GM12892 (cell line): ENCODE data around the gene ADAMTSL1.
"Not testable (repeated sequence)": the region's sequence is repeated elsewhere in the genome, so short reads cannot be mapped to it uniquely, and the experiment has no call there.

ENCODE experiments used
- DNase-seq: peaks from one replicate; pipeline ENCODE4 v3.0.0; 2011; ENCODE audit not compliant: insufficient read length
- FAIRE-seq: peaks from 2 replicates; lab custom pipeline; 2011; peaks lifted over from hg19 to GRCh38; lab: Jason Lieb, UNC
- POLR2A ChIP-seq: IDR thresholded peaks from 2 replicates; pipeline ENCODE4 v1.6.1; 2011; ENCODE audit warnings: low read depth, low read length, control low read depth
- POLR2AphosphoS5 ChIP-seq: IDR thresholded peaks from 2 replicates; pipeline ENCODE4 v1.6.1; 2011; ENCODE audit warnings: low read depth, low read length, control low read depth
- TAF1 ChIP-seq: IDR thresholded peaks from 2 replicates; pipeline ENCODE4 v1.6.1; 2011; ENCODE audit warnings: low read depth, mild to moderate bottlenecking, control low read depth, low read length, borderline replicate concordance

Gene ADAMTSL1

DNA sequence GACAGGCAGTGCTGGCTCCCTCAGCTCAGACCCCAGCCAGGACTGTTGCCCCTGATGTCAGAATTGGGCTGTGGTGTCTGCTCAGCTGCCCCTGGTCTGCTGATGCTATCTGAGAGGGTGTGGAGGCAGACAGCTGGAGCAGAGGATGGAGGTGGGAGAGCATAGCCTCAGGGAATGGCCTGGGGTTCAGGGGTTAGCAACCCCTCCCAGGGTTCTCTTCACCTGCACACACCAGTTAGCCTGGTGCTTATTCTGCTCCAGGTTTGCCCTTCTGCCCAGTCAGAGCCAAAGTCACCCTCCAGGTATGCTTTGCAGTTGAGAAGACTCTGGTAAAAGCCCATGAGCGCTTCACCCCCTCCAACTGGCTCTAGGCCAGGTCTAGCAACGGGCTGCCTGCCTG, 449.2 kb downstream of the ADAMTSL1 start:
- no peak for DNase-seq
- TF ChIP-seq POLR2A, result no peak
- no peak for TF ChIP-seq TAF1
- no peak for TF ChIP-seq POLR2AphosphoS5
- FAIRE-seq, result no peak

DNA sequence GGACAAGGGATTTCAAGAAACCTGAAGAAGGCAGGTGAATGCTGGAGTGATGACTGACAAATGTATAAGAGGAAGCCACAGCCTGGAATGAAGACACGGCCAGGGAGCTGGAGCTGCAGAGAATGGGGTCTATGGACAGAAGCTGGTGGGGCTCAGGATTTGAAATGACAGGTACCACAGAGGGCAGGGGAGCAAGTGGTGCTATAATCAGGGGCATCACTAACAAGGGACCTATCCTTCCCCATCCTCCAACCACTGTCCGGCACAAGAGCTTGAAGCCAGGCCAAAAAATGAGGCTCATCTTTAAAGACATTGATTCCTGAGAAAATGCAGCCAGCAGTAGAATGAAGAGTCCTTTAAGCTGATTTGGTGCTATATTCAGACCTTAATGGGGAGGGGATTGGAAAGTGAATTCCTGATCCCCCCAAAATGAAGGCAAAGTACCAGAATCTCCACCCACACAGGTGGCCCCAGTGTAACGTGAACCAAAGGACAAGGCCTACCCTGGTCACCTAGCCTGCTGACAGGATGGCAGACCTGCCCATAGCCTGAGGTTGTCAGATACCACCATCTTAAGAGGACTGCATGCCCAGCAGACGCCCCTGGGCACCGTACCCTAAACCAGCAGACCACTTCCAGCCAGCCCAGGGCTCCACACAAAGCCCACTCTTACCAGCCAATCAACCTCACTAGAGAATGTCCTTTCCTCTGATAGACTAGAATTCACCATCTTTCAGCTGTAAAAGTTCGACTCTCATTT, 449.9 kb downstream of the ADAMTSL1 start:
- FAIRE-seq, result no peak
- TF ChIP-seq POLR2A (no peak), POLR2AphosphoS5 (no peak), TAF1 (no peak)
- no peak for DNase-seq

- DNase-seq (no peak), FAIRE-seq (no peak)
- TF ChIP-seq TAF1 (no peak), POLR2AphosphoS5 (no peak), POLR2A (no peak)
Observed at GRCh38 chr9:18925880-18926279, 451.9 kb downstream of the ADAMTSL1 start.

- FAIRE-seq (no peak), DNase-seq (no peak)
- TF ChIP-seq POLR2A (no peak), POLR2AphosphoS5 (no peak), TAF1 (no peak)
Observed at GRCh38 chr9:18926513-18926912, 452.6 kb downstream of the ADAMTSL1 start.

DNA sequence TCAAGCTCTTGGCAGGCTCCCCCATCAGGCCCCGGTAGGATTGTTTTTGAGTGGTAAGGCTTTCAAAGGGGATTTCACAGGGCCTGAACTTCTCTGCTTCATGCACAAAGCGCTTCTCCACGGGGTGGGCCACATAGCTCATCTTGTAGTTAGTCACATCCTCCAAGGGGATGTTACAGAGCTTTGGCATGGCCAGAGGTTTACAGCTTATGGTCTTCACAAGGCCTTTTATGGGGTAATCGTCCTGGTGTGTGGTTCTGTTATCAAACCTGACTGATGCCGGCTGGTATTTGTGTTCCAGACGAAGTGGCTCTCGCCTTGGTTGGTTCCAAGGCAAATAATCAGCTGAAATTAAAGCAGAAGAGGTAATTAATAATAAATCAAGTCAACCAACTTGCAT, 454.8 kb downstream of the ADAMTSL1 start:
- DNase-seq (no peak), FAIRE-seq (no peak)
- TF ChIP-seq POLR2AphosphoS5 (no peak), TAF1 (no peak), POLR2A (no peak)

GRCh38 chr9:18930611-18931010, 456.7 kb downstream of the ADAMTSL1 start:
- FAIRE-seq, DNase-seq: not testable (repeated sequence)

GRCh38 chr9:18935541-18935940, 461.6 kb downstream of the ADAMTSL1 start:
- no peak for DNase-seq
- TF ChIP-seq POLR2AphosphoS5, result no peak
- no peak for TF ChIP-seq TAF1
- no peak for TF ChIP-seq POLR2A
- FAIRE-seq, result no peak

DNA sequence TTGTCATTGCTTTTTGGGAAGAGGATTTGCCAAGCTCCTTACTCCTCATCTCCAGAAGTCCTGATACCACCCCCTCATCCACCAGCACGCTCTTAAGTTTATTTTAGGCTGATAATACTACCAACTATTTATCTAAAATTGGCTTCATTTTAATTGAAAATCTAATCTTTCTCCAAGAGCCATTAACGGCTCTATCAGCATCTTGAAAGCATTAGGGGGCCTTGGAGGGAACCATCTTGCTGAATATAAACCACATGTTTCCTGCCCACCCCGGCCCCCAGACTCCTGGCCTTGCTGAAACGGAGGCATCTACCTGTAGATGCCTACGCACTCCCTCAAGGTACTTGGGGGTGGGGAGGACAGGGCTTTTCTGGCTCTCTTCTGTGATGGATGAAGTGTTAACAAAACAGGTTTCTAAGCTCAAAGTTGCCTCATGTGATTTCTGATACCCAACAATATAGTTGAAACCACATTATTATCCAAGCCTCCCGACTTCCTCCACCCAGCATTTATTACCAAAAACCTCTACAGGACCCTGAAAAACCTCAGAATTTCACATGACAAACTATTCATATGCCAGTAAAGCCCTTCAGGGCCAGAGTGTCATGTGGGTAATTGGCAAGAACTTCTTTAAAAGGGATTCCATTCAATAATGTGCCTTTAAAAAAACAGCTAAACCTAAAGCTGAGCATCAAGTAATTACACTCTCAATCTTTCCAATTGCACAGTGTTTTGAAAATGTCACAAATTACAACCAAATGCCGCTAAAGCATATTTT, 462.3 kb downstream of the ADAMTSL1 start:
- FAIRE-seq (no peak), DNase-seq (no peak)
- TF ChIP-seq POLR2AphosphoS5, result no peak
- TF ChIP-seq TAF1, result no peak
- no peak for TF ChIP-seq POLR2A

GRCh38 chr9:18939943-18940342, 466.0 kb downstream of the ADAMTSL1 start:
- DNase-seq (no peak), FAIRE-seq (no peak)
- TF ChIP-seq TAF1 (no peak), POLR2A (no peak), POLR2AphosphoS5 (no peak)

- no peak for DNase-seq
- no peak for FAIRE-seq
- TF ChIP-seq POLR2AphosphoS5 (no peak), POLR2A (no peak), TAF1 (no peak)
Observed at GRCh38 chr9:18941060-18941740, 467.2 kb downstream of the ADAMTSL1 start.

- DNase-seq (no peak), FAIRE-seq (no peak)
- no peak for TF ChIP-seq POLR2A
- TF ChIP-seq POLR2AphosphoS5, result no peak
- no peak for TF ChIP-seq TAF1
Observed at GRCh38 chr9:18942801-18943200, 468.8 kb downstream of the ADAMTSL1 start.

- TF ChIP-seq POLR2A (no peak), TAF1 (no peak), POLR2AphosphoS5 (no peak)
- FAIRE-seq (no peak), DNase-seq (no peak)
Observed at GRCh38 chr9:18947892-18948339, 474.0 kb downstream of the ADAMTSL1 start.
